Liver (tissue), 9 donors: ENCODE data around the gene CHID1. TPM values are rescaled to one million over a fixed set of nuclear protein-coding genes. Genes with fewer than 3 reads are reported as not detected.

Experiments
- DNase-seq: peaks from one replicate; pipeline ENCODE4 v3.0.0-alpha.2; 2017; ENCODE audit warnings: low spot score
- H3K27ac ChIP-seq, 2 donors: one replicate each; pipeline ENCODE4 v1.7.0; 2013; ENCODE audit warnings: inconsistent platforms in 2 of 2, low read length in 2 of 2, control low read depth in 1 of 2, low read depth in 1 of 2, mild to moderate bottlenecking in 1 of 2
- H3K27me3 ChIP-seq, 4 donors: one replicate each; pipeline versions ENCODE4 v1.6.1 to v1.7.0; 2013; ENCODE audit warnings: low read length in 3 of 4, inconsistent platforms in 1 of 4, mild to moderate bottlenecking in 1 of 4, moderate library complexity in 1 of 4; ENCODE audit not compliant: control insufficient read depth in 4 of 4, insufficient read depth in 4 of 4
- H3K36me3 ChIP-seq, 4 donors: one replicate each; pipeline versions ENCODE4 v1.6.1 to v1.7.0; 2013; ENCODE audit warnings: low read length in 3 of 4, mild to moderate bottlenecking in 3 of 4, low read depth in 1 of 4, moderate library complexity in 1 of 4; ENCODE audit not compliant: control insufficient read depth in 4 of 4, insufficient read depth in 3 of 4
- H3K4me1 ChIP-seq, 4 donors: one replicate each; pipeline versions ENCODE4 v1.6.1 to v1.7.0; 2013; ENCODE audit warnings: low read length in 3 of 4, mild to moderate bottlenecking in 3 of 4, moderate library complexity in 1 of 4; ENCODE audit not compliant: control insufficient read depth in 4 of 4, insufficient read depth in 4 of 4
- H3K4me3 ChIP-seq, 3 donors: one replicate each; pipeline versions ENCODE4 v1.6.1 to v1.7.0; 2013; ENCODE audit warnings: low read length in 3 of 3, control low read depth in 1 of 3, low read depth in 1 of 3, mild to moderate bottlenecking in 1 of 3
- H3K9ac ChIP-seq, 2 donors: one replicate each; pipeline ENCODE4 v1.7.0; 2013; ENCODE audit warnings: low read length in 2 of 2, mild to moderate bottlenecking in 2 of 2, moderate library complexity in 2 of 2, control low read depth in 1 of 2, low read depth in 1 of 2
- H3K9me3 ChIP-seq, 4 donors: one replicate each; pipeline versions ENCODE4 v1.6.1 to v1.7.0; 2013; ENCODE audit warnings: low read length in 3 of 4; ENCODE audit not compliant: control insufficient read depth in 4 of 4
- ATF3 ChIP-seq: IDR thresholded peaks from 2 replicates; pipeline ENCODE4 v1.6.1; 2016; ENCODE audit warnings: antibody characterized with exemption
- CTCF ChIP-seq: fragments of 150-350 bp; IDR thresholded peaks from 2 replicates; pipeline ENCODE4 v1.5.1; 2017; ENCODE audit warnings: improper control_type of control experiment, low read depth, low read length; ENCODE audit not compliant: missing input control
- EGR1 ChIP-seq, 2 donors: IDR thresholded peaks; 2 replicates each; pipeline ENCODE4 v1.6.1; 2016 to 2018; ENCODE audit warnings: antibody characterized with exemption in 2 of 2, low read depth in 2 of 2
- FOXA1 ChIP-seq: IDR thresholded peaks from 2 replicates; pipeline ENCODE4 v1.6.1; 2016; ENCODE audit warnings: antibody characterized with exemption
- FOXA2 ChIP-seq: IDR thresholded peaks from 2 replicates; pipeline ENCODE4 v1.6.1; 2016; ENCODE audit warnings: antibody characterized with exemption
- GABPA ChIP-seq, 2 donors: IDR thresholded peaks in 1 of 2; conservative IDR thresholded peaks in 1 of 2; 2 replicates each; pipeline ENCODE4 v1.6.1; 2016; ENCODE audit warnings: antibody characterized with exemption in 2 of 2, mild to moderate bottlenecking in 1 of 2, moderate library complexity in 1 of 2
- HNF4A ChIP-seq, 2 donors: conservative IDR thresholded peaks; 2 replicates each; pipeline ENCODE4 v1.6.1; 2016; ENCODE audit warnings: antibody characterized with exemption in 2 of 2, mild to moderate bottlenecking in 2 of 2
- HNF4G ChIP-seq: IDR thresholded peaks from 2 replicates; pipeline ENCODE4 v1.6.1; 2016; ENCODE audit warnings: antibody characterized with exemption
- JUND ChIP-seq, 2 donors: IDR thresholded peaks; 2 replicates each; pipeline ENCODE4 v1.6.1; 2016; ENCODE audit warnings: antibody characterized with exemption in 2 of 2
- MAX ChIP-seq: IDR thresholded peaks from 2 replicates; pipeline ENCODE4 v1.6.1; 2016; ENCODE audit warnings: antibody characterized with exemption
- NR2F2 ChIP-seq: IDR thresholded peaks from 2 replicates; pipeline ENCODE4 v1.6.1; 2016; ENCODE audit warnings: antibody characterized with exemption
- RAD21 ChIP-seq, 2 donors: IDR thresholded peaks; 2 replicates each; pipeline ENCODE4 v1.6.1; 2016; ENCODE audit warnings: antibody characterized with exemption in 2 of 2, mild to moderate bottlenecking in 2 of 2
- REST ChIP-seq: IDR thresholded peaks from 2 replicates; pipeline ENCODE4 v1.6.1; 2016; ENCODE audit warnings: antibody characterized with exemption, mild to moderate bottlenecking
- RXRA ChIP-seq, 2 donors: IDR thresholded peaks; 2 replicates each; pipeline ENCODE4 v1.6.1; 2017 to 2018; ENCODE audit warnings: antibody characterized with exemption in 2 of 2, mild to moderate bottlenecking in 1 of 2
- SP1 ChIP-seq: IDR thresholded peaks from 2 replicates; pipeline ENCODE4 v1.6.1; 2018; ENCODE audit warnings: antibody characterized with exemption, mild to moderate bottlenecking
- TAF1 ChIP-seq: conservative IDR thresholded peaks from 2 replicates; pipeline ENCODE4 v1.6.1; 2016; ENCODE audit warnings: antibody characterized with exemption, mild to moderate bottlenecking
- YY1 ChIP-seq: IDR thresholded peaks from 2 replicates; pipeline ENCODE4 v1.6.1; 2016; ENCODE audit warnings: antibody characterized with exemption, mild to moderate bottlenecking
- ZBTB33 ChIP-seq: IDR thresholded peaks from 2 replicates; pipeline ENCODE4 v1.6.1; 2016; ENCODE audit warnings: antibody characterized with exemption
- WGBS: extraction: QIAGEN DNeasy Blood & Tissue Kit; methylation state at CpG from one replicate; pipeline ENCODE4 v1.1.7; 2013; 5-methylcytosine and 5-hydroxymethylcytosine counted together
- polyA plus RNA-seq, 2 donors: library from polyadenylated mRNA; stranded (reverse) in 1 of 2; unstranded in 1 of 2; fragments of 200-250 nt in 1 of 2; fragments of >200 nt in 1 of 2; fragmentation: Nextera tagmentation in 1 of 2; extraction: Ambion mirVana in 1 of 2; gene quantifications; one replicate each; pipeline versions ENCODE4 v1.2.1 to v1.2.3, GENCODE V29; 2013 to 2015
- total RNA-seq, 2 donors: library from RNA; depleted of rRNA; stranded (reverse); fragments of >200 nt; gene quantifications; one replicate each; pipeline ENCODE4 v1.2.3, GENCODE V29; 2014
- donor health status: healthy.
- donor health status: healthy.
- donor health status: healthy.
- donor health status: healthy.
- donor health status: healthy.

The CHID1 gene
- total and polyA plus RNA-seq, 4 donors, result 39.5 to 68.8 (median 59.1) TPM

GRCh38 chr11:858053-858761 is 52.4 kb downstream of the CHID1 start:
- Histone ChIP-seq H3K9me3 (no peaks in the 10 kb centered on the region), H3K4me1 (peaks cover 0 to 7% (median 3%) of the 10 kb centered on the region in 4 donors), H3K27ac (no peak overlapping the region), H3K4me3 (no peak overlapping the region), H3K9ac (no peak overlapping the region), H3K36me3 (no peaks in the 10 kb centered on the region), H3K27me3 (no peaks in the 10 kb centered on the region)
- WGBS, result 86% methylated on average over 27 of the region's 27 CpGs
- TF ChIP-seq HNF4G (no peak), JUND (IDR thresholded peaks at IDR 0.05) (no peak), GABPA (IDR thresholded peaks at IDR 0.05 in 1 of 2, conservative IDR thresholded peaks at IDR 0.05 in 1 of 2) (no peak), FOXA2 (no peak)
- no peak for DNase-seq

GRCh38 chr11:856397-856796 is 54.2 kb downstream of the CHID1 start:
- peaks cover 0 to 7% (median 3%) of the 10 kb centered on the region in 4 donors for H3K4me1 ChIP-seq
- no peak overlapping the region for H3K27ac ChIP-seq
- H3K27me3 ChIP-seq, result no peaks in the 10 kb centered on the region
- H3K36me3 ChIP-seq, result no peaks in the 10 kb centered on the region
- no peaks in the 10 kb centered on the region for H3K9me3 ChIP-seq
- no peak for DNase-seq
- 74% methylated on average over 8 of the region's 8 CpGs for WGBS
- TF ChIP-seq HNF4A (conservative IDR thresholded peaks at IDR 0.05) (no peak), REST (no peak), ATF3 (no peak), FOXA2 (no peak), ZBTB33 (no peak), EGR1 (IDR thresholded peaks at IDR 0.05; ENCODE audit: low read depth in 2 of 2) (no peak), FOXA1 (no peak), RAD21 (IDR thresholded peaks at IDR 0.05) (no peak), HNF4G (no peak), CTCF (no peak), JUND (IDR thresholded peaks at IDR 0.05) (no peak), RXRA (IDR thresholded peaks at IDR 0.05) (no peak), TAF1 (no peak), SP1 (no peak), MAX (no peak), YY1 (no peak), GABPA (IDR thresholded peaks at IDR 0.05 in 1 of 2, conservative IDR thresholded peaks at IDR 0.05 in 1 of 2) (no peak), NR2F2 (no peak)
- no peak overlapping the region for H3K4me3 ChIP-seq
- no peak overlapping the region for H3K9ac ChIP-seq
